LNCaP clone FGC (cell line): ENCODE data around the gene RPL9.
"Not testable (repeated sequence)": the region's sequence is repeated elsewhere in the genome, so short reads cannot be mapped to it uniquely, and the experiment has no call there.

Experiments used
- DNase-seq: peaks from one replicate; pipeline ENCODE4 v3.0.0-alpha.2; 2011; ENCODE audit warnings: low read depth
- H3K4me3 ChIP-seq: 2 replicates; pipeline ENCODE4 v1.5.1; 2011; ENCODE audit warnings: mild to moderate bottlenecking, low read depth, low read length, control low read depth
- TF ChIP-seq, protein P1 (sequence below): IDR thresholded peaks from 2 replicates; pipeline ENCODE4 v1.5.1; 2012; ENCODE audit warnings: mild to moderate bottlenecking; ENCODE audit not compliant: control insufficient read depth, insufficient read depth; ENCODE audit errors: extremely low read depth

RPL9 gene

DNA sequence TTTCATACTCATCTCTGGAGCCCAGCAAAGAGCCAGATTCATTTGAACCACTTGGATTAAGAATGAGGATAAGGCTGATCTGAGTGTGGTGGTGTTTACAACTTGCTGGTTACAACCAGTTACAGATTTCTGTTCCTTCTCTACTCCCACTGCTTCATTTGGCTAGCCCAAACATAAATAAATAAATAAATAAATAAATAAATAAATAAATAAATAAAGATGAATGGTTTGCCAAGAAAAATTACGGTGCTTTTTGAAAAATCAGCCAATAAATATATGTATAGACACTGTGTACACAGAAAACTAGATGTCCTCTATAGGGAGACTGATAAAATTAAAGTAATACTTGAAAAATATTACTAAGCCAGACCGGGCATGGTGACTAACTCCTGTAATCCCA is 17.1 kb downstream of the RPL9 start:
- TF ChIP-seq, protein P1, sequence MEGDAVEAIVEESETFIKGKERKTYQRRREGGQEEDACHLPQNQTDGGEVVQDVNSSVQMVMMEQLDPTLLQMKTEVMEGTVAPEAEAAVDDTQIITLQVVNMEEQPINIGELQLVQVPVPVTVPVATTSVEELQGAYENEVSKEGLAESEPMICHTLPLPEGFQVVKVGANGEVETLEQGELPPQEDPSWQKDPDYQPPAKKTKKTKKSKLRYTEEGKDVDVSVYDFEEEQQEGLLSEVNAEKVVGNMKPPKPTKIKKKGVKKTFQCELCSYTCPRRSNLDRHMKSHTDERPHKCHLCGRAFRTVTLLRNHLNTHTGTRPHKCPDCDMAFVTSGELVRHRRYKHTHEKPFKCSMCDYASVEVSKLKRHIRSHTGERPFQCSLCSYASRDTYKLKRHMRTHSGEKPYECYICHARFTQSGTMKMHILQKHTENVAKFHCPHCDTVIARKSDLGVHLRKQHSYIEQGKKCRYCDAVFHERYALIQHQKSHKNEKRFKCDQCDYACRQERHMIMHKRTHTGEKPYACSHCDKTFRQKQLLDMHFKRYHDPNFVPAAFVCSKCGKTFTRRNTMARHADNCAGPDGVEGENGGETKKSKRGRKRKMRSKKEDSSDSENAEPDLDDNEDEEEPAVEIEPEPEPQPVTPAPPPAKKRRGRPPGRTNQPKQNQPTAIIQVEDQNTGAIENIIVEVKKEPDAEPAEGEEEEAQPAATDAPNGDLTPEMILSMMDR: no peak
- H3K4me3 ChIP-seq: no peak overlapping the region
- DNase-seq: no peak

DNA sequence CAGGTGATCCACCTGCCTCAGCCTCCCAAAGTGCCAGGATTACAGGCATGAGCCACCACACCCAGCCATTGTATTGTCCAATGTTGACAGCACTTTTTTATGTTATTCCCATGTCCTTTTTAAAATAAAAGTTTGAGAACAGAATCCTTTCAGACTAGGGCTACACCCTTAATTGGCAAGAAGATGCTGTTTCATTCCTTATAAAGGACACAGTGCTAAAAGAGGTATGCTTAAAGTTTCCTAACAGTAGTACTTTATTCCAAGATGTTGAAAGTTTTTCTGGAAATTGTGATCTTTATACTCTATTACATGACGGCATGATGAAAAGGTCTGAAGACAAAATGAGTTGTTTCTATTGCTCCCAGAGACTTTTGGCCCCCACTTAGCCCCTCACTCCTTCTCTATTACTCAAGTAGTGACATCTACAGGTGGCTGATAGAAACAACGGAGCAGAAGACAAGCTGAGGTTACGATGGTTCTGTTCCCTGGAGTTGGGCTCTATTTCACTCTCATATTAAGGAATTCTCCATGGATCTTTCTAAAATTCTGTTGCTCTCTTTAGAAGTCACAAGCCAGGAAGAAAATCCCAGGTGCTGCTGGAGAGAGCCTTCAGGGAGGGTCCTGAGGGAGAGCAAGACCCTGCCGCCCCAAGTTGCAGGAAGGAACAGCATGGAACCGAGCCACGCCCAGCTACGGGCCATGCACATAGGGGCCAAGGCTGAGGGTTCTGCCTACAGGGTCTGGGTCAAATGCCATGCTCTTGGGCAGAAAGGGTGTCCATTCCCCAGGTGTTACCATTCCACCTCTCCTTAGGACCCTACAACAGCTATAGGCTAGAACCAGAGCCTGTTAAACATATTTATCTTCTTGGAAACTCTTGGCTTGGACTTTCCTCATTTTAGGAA is 22.8 kb downstream of the RPL9 start:
- no peak for DNase-seq
- TF ChIP-seq, protein P1: peak; percentile 51
- no peak overlapping the region for H3K4me3 ChIP-seq

DNA sequence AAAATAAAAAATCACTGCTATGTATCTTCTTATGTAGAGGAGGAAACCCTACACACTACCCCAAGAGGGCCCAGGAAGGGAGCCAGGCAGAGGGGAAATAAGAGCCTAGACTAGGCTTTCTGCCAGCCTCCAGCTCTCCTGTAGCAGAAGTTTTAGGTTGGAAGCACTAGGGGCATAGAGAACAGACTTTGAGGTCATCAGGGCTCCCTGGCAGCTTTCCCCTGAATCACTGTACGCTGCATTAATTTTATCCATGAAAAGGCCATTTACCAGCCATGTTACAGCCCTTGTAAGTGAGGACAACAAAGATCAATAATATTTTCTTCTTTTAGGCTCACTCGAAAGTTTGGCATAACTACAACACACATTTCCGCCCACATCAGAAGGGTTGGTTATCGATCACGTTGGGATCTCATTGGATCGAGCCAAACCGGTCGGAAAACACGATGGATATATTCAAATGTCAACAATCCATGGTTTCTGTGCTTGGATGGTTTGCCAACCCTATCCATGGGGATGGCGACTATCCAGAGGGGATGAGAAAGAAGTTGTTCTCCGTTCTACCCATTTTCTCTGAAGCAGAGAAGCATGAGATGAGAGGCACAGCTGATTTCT is 24.7 kb downstream of the RPL9 start:
- TF ChIP-seq, protein P1: no peak
- H3K4me3 ChIP-seq: no peak overlapping the region
- no peak for DNase-seq

DNA sequence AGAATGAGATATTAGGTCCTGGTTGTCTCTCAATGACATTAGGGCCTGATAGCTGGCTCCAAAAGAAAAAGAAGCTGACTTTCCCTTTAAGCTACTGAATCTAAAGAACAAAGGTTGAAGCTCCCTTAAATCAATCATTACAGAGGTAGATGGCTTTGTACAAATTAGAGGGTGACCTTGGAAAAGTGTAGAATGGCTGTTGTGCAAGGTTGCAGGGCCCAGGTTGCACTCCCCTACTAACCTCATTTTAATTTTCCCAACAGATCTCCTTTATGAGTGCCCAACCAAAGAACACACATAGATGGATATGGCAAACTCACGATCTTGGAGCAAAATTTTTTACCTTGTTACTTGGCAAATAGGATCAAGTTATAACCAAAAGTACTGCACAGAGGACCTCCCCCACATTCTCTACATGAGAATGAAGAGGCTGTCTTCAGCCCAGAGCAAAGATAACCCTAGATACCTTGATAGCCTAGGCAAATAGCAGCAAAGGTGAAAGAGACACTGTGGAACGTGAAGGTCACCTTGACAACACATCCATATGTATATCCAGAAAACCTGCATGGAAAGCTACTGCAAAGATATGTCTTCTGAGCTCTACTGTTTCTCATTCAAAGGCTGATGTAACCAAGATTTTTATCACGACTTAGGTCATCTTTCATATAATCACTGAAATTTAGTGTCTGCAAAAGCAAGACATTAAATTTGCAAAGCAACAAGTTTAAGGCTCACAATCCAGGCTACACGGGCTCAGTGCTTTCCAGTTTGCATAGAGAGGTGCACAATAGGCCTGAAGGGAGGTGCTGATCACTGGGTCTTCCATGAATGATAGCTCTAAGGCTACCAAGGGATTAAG is 29.0 kb downstream of the RPL9 start:
- H3K4me3 ChIP-seq: no peak overlapping the region
- TF ChIP-seq, protein P1: no peak
- DNase-seq: no peak

DNA sequence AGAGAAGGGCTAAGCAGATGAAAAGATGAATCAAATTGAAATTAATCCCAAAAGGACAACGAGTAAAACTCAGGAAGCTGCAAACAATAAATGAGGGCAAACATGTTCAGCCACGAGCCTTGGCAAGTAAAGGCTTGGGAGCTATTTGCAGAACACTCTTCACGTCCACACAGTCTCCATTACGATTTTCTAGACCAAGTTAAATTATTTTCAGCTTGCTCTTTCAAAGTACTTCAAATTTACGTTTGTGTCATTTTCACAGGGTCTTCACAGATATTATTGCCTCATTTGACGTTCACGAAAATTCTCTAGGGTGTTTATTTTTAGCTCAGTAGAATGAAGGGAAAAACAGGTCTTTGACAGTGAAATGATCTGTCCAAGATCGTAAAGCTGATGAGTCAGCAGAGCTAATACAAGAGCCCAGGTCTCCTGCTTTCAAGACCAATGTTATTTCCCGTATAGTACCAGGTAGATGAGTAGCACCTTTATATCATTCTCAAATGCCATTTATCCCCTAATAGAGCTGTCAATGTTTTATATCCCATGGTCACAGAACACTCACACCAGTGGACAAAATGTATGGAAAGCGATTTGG is 31.1 kb downstream of the RPL9 start:
- no peak overlapping the region for H3K4me3 ChIP-seq
- DNase-seq: no peak
- TF ChIP-seq, protein P1: no peak

DNA sequence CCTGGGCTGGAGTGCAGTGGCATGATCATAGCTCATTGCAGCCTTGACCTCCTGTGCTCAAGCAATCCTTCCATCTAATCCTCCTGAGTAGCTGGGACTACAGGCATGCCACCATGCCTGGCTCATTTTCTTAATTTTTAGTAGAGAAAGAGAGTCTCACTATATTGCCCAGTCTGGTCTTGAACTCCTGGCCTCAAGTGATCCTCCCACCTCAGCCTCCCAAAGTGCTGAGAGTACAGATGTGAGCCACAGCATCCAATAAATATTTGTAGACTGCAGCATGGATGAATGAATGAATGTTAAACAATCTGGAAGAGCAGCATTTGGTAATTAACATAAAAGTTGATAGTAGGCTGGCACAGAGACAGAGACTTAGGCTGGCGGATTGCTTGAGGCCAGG is 32.0 kb downstream of the RPL9 start:
- H3K4me3 ChIP-seq: no peak overlapping the region
- DNase-seq: no peak
- TF ChIP-seq, protein P1: no peak

DNA sequence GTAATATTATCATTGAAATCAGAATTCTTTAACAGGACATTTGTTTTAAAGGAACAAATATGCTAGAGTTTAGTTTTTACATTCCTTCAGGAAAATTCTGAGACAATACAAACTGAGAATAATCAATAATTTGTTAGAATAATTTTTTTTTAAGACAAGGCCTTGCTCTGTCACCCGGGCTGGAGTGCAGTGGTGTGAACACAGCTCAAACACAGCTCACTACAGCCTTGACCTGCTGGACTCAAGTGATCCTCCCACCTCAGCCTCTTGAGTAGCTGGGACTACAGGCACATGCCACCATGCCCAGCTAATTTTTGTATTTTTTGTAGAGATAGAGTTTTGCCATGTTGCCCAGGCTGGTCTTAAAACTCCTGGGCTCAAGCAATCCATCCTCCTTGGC is 33.4 kb downstream of the RPL9 start:
- H3K4me3 ChIP-seq, DNase-seq: not testable (repeated sequence)
